Stomach smooth muscle (tissue), 2 donors: Measurements from ENCODE around the gene LRRD1.

Source experiments
- H3K27ac ChIP-seq: one replicate; pipeline ENCODE4 v1.7.0; 2013; ENCODE audit warnings: mild to moderate bottlenecking, low read length, inconsistent platforms
- H3K27me3 ChIP-seq, 2 donors: one replicate each; pipeline ENCODE4 v1.7.0; 2013; ENCODE audit warnings: low read length in 2 of 2; ENCODE audit not compliant: insufficient read depth in 2 of 2, control insufficient read depth in 1 of 2
- H3K36me3 ChIP-seq, 2 donors: one replicate each; pipeline ENCODE4 v1.7.0; 2013; ENCODE audit warnings: low read length in 2 of 2; ENCODE audit not compliant: control insufficient read depth in 2 of 2, insufficient read depth in 2 of 2
- H3K4me1 ChIP-seq: one replicate; pipeline ENCODE4 v1.7.0; 2013; ENCODE audit warnings: low read length; ENCODE audit not compliant: control insufficient read depth, insufficient read depth
- H3K4me3 ChIP-seq, 2 donors: one replicate each; pipeline ENCODE4 v1.7.0; 2013; ENCODE audit warnings: low read length in 2 of 2
- H3K9ac ChIP-seq, 2 donors: one replicate each; pipeline ENCODE4 v1.7.0; 2013; ENCODE audit warnings: low read length in 2 of 2, mild to moderate bottlenecking in 1 of 2
- H3K9me3 ChIP-seq, 2 donors: one replicate each; pipeline ENCODE4 v1.7.0; 2013; ENCODE audit warnings: low read length in 2 of 2; ENCODE audit not compliant: control insufficient read depth in 2 of 2
- donor health status: healthy.
- donor health status: Pancreatic carcinoma.

Gene LRRD1

DNA sequence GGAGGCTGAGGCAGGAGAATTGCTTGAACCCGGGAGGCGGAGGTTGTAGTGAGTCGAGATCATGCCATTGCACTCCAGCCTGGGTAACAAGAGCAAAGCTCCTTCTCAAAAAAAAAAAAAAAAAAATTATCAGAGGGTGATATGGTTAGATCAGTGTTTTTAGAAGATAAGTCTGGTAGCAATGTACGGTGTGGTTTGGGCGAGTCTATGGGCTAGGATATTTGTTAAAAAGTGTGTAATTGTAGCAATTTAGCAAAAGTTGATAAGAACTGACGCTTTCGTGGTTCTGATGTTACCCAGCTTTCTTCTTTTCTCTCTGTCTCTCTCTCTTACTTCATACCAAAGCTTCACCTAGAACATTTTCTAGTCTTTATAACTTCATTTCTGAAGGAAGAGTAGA lies 37.8 kb downstream of the LRRD1 start:
- H3K4me3 ChIP-seq = no peak overlapping the region
- no peaks in the 10 kb centered on the region for H3K27me3 ChIP-seq
- H3K27ac ChIP-seq = no peak overlapping the region
- H3K9ac ChIP-seq = no peak overlapping the region
- no peaks in the 10 kb centered on the region for H3K4me1 ChIP-seq
- H3K9me3 ChIP-seq = no peaks in the 10 kb centered on the region
- no peaks in the 10 kb centered on the region for H3K36me3 ChIP-seq

DNA sequence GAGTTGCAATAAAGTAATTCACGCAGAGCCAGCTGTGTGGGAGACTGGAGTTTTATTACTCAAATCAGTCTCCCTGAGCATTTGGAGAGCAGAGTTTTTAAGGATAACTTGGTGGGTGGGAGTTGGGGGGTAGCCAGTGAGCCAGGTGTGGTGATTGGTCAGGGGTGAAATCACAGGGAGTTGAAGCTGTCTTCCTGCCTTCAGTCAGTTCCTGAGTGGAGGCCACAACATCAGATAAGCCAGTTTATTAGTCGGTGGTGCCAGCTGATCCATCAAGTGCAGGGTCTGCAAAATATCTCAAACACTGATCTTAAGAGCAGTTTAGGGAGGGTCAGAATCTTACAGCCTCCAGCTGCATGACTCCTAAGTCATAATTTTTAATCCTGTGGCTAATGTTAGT lies 41.4 kb downstream of the LRRD1 start:
- no peaks in the 10 kb centered on the region for H3K9me3 ChIP-seq

DNA sequence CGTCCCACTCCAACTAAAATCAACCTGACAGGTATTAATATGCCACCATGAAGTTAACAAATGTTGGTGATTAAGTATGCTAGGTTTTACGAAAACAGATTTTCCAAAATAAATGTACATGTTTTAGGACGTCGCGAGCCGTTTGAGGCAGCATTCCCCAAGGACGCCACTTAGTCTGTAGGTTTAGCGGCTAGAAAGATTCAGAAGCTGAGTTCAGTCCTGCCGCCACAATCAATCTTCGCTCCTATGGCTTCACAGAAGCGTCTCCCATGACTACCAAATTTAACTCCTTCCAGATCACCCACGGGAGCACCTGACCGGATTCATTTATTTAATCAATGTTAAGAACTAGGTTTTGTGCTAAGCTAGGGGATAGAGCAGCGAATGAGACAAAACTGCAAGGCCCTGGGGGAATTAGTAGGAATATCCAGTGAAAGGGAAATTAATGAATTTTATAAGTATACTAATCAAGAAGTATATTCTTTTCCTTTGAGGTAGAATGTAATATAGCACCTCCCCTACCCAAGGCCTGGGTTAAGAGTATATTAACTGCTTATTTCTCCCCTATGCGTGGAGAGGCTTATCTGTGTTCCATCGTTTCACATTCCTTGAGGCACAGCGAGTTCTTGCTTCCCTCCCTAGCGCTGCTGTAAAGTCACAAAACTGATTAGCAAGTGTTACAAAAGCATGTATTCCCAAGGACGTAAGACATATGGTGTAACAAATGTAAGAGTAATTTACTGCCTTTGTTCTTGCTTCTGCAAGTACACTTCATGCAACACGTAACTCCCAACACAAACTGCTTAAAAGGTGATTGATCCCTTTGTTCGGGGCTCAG lies 43.7 kb downstream of the LRRD1 start:
- Histone ChIP-seq H3K36me3 (peaks cover 3 to 7% of the 10 kb centered on the region in 2 donors), H3K4me3 (peak overlapping the region; percentile 94 to 97), H3K27me3 (no peaks in the 10 kb centered on the region), H3K9ac (peak overlapping the region; percentile 94 to 96), H3K9me3 (no peaks in the 10 kb centered on the region), H3K4me1 (peaks cover 10% of the 10 kb centered on the region), H3K27ac (peak overlapping the region; percentile 93)

More for the DNA sequence above, 41.4 kb downstream of the LRRD1 start:
- Histone ChIP-seq H3K27ac (no peak overlapping the region), H3K27me3 (no peaks in the 10 kb centered on the region), H3K4me3 (no peak overlapping the region), H3K4me1 (peaks cover 10% of the 10 kb centered on the region), H3K9ac (no peak overlapping the region), H3K36me3 (no peaks in the 10 kb centered on the region)

DNA sequence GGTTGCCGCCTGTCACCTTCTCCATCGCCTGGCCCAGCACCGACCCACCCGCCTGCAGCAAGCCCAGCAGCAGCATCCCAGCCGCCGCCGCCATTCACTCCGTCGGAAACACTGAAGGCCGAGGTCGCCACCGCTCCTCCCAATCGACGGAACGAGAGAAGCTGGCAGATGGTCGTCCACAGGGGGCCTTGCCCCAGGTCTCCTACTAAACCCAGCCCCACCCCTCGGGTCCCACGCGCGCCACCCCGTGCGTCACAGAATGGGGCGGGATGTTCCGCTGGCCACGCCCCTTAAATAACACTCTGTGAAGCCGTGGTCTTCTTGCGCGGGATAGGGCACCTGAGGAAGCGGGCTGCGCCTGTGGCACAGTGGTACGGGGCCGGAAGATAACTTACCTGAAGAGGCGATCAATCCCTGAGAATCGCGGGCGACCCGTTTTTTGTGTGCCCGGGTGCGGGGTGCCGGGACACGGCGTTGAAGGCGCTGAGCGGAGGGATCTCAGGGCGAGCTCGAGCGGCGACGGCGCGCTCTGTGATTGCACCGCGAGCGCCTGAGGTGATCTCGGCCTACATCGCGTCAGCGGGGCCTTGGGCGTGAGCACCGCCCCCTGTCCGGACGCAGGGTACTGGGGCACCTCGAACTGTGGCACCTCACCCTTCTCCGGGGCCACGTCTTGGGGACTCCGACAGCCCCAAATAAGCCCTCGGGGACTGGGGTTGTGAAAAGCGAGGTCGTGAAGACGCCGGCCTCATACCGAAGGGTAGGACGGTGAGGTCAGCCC lies 44.5 kb downstream of the LRRD1 start, which contains the start of gene CYP51A1:
Gene CYP51A1 (minus strand): TSS at position 207 of the 781 bp plus-strand sequence. CDS start 113 bp downstream, at position 94.
- Histone ChIP-seq H3K9ac (peak within 1 kb of the TSS; percentile 94 to 96), H3K27ac (peak within 1 kb of the TSS; percentile 93), H3K4me1 (peaks cover 10% of the 10 kb centered on the region), H3K27me3 (no peaks in the 10 kb centered on the region), H3K36me3 (peaks cover 5 to 7% of the 10 kb centered on the region in 2 donors), H3K4me3 (peak within 1 kb of the TSS; percentile 94 to 97), H3K9me3 (no peaks in the 10 kb centered on the region)

DNA sequence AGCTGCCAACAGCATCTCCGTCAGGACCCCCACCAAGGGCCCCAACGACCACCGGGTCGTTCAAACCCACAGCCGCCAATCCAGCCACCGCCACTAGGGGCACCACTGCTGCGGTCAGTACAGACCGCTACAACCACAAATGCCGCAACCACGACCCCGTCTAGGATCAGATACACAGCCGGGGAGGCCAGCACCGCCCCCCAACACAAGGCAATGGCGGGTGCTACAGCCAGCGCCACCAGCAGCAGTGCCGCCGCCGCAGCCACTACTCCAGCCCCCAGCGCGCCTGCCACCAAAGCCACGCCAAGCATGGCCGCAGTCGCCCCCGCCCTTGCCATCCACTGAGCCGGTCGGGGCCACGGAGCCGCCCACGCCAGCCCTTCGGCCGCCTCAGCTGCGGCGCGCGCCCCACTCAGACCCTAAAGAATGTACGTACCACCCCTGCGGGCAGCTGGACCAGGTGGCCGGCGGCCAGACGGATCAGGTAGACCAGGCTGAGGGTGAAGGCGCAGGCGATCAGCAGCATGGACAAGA lies 45.1 kb downstream of the LRRD1 start:
- Histone ChIP-seq H3K9ac (peak overlapping the region; percentile 94 to 96), H3K4me1 (peaks cover 10% of the 10 kb centered on the region), H3K27ac (peak overlapping the region; percentile 93), H3K9me3 (no peaks in the 10 kb centered on the region), H3K36me3 (peaks cover 5 to 7% of the 10 kb centered on the region in 2 donors), H3K4me3 (peak overlapping the region; percentile 94 to 97), H3K27me3 (no peaks in the 10 kb centered on the region)

DNA sequence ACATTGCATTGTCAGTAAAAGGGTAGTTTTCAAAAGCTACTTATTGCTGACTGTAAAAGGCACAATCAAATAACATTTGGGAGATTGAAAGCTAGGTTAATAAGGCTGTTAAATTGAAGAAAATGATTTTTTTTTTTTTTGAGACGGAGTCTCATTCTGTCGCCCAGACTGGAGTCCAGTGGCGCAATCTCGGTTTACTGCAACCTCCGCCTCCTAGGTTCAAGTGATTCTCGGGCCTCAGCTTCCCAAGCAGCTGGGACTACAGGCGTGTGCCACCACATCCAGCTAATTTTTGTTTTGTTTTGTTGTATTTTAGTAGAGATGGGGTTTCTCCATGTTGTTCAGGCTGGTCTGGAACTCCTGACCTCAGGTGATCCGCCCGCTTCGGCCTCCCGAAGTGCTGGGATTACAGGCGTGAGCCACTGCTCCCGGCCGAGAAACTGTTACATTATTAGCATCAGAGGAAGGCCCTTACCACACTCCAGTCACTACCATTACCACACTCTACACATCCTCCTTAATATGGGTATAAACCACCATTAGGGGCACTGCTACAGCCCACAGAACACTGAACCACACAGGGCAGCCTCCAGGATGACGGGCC lies 45.7 kb downstream of the LRRD1 start:
- H3K9me3 ChIP-seq = no peaks in the 10 kb centered on the region
- H3K4me1 ChIP-seq = peaks cover 10% of the 10 kb centered on the region
- H3K27me3 ChIP-seq = no peaks in the 10 kb centered on the region
- peak overlapping the region; percentile 93 for H3K27ac ChIP-seq
- H3K4me3 ChIP-seq = peak overlapping the region; percentile 94 to 97
- peaks cover 5 to 7% of the 10 kb centered on the region in 2 donors for H3K36me3 ChIP-seq
- peak overlapping the region; percentile 94 to 96 for H3K9ac ChIP-seq

DNA sequence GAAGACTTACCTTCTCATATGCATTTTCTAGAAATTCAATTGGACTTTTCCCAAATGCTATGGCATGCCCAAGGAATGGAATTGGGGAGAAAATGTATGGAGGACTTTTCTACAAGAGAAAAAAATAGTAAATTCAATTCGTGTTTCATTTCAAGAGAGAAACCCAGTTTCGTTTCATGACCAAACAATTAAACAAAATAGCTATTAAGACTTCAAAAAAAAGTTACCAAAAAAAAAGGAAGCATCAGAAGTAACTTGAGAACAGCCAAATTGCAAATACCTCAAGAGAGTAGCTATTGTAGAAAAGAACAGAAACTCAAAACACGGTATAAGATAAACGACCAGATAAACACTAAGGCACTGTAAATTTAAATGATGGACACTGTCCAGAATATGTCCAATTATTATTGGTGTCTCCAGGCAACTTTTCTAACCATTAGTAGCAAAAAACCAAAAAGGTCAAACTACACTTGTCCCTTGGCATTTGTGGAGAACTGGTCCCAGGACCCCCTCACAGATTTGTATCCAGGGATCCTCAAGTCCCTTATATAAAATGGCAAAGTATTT lies 47.1 kb downstream of the LRRD1 start:
- no peak overlapping the region for H3K9ac ChIP-seq
- peaks cover 10% of the 10 kb centered on the region for H3K4me1 ChIP-seq
- no peak overlapping the region for H3K4me3 ChIP-seq
- H3K9me3 ChIP-seq = no peaks in the 10 kb centered on the region
- H3K27me3 ChIP-seq = no peaks in the 10 kb centered on the region
- H3K36me3 ChIP-seq = peaks cover 7 to 14% of the 10 kb centered on the region in 2 donors
- no peak overlapping the region for H3K27ac ChIP-seq

DNA sequence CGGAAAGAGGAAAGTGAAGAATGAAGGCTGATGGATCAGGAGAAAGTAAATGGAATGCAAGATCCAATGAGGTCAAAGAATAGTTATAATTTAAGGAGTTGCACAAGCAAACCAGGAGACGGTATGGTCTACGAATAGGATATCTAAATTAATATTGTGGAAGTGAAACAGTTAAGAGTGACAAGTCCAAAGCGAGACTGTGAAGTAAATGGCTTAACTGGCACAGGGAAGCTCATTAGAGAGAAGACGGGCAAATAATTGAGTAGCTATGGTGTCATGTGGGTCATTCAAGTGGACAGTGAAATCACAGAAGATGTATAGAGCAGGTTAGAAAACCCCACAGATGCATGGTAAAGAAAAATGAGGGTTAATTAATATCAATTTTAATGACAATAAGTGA lies 47.8 kb downstream of the LRRD1 start:
- Histone ChIP-seq H3K36me3 (peaks cover 7 to 14% of the 10 kb centered on the region in 2 donors), H3K9me3 (no peaks in the 10 kb centered on the region)

DNA sequence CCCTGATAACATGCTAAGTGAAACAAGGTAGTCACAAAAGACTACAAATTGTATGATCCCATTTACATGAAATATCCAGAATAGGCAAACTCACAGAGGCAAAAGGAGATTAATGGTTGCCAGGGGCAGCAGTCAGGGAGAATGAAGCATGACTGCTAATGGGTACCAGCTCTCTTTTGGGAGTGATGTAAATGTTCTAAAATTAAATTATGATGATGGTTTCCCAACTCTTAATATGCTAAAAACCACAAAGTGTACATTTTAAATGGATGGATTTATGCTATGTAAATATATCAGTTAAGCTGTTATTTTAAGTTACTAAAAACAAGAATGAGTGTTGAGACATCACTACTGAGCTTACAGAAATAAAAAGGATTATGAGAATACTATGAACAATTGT lies 57.3 kb downstream of the LRRD1 start:
- Histone ChIP-seq H3K4me1 (no peaks in the 10 kb centered on the region), H3K27ac (no peak overlapping the region), H3K27me3 (no peaks in the 10 kb centered on the region), H3K9me3 (no peaks in the 10 kb centered on the region), H3K4me3 (no peak overlapping the region), H3K36me3 (peaks cover 22 to 28% of the 10 kb centered on the region in 2 donors), H3K9ac (no peak overlapping the region)

More for the DNA sequence above, 47.8 kb downstream of the LRRD1 start:
- peaks cover 10% of the 10 kb centered on the region for H3K4me1 ChIP-seq
- H3K9ac ChIP-seq = no peak overlapping the region
- H3K27ac ChIP-seq = no peak overlapping the region
- no peaks in the 10 kb centered on the region for H3K27me3 ChIP-seq
- no peak overlapping the region for H3K4me3 ChIP-seq

DNA sequence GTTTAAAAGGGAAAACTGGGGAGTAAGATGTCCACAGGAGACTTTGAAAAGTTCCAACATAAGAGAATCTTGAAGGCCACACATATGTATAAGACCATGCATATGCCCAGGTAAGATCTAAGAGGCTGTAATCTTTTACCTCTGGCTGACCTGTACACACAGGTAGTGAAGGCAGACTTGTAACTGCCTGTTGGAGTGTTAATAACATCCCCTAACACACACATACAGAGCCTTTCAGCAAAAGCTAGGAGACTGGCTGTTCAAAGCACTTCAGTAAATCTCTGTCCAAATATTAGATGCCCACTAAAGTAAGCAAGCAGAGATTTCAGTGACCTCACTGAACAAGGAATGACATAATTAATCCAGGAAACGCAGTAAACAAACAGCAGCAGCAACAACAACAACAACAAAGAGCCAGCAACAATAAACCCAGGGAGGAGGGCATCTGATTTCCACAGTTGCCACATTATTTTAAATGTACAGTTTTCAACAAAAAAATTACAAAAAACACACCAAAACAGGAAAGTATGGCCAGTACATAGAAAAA lies 59.7 kb downstream of the LRRD1 start:
- Histone ChIP-seq H3K27me3 (no peaks in the 10 kb centered on the region), H3K27ac (no peak overlapping the region), H3K4me1 (no peaks in the 10 kb centered on the region), H3K4me3 (no peak overlapping the region), H3K9ac (no peak overlapping the region), H3K9me3 (no peaks in the 10 kb centered on the region), H3K36me3 (peaks cover 19 to 36% of the 10 kb centered on the region in 2 donors)
